Fibroblast of skin of left biceps (primary cell): ENCODE results near the gene TADA2B.

Experiments used
- DNase-seq, 2 experiments: peaks; one replicate each; pipeline ENCODE4 v3.0.0-alpha.2; 2013; ENCODE audit warnings: low read depth in 2 of 2

TADA2B gene, protein sequence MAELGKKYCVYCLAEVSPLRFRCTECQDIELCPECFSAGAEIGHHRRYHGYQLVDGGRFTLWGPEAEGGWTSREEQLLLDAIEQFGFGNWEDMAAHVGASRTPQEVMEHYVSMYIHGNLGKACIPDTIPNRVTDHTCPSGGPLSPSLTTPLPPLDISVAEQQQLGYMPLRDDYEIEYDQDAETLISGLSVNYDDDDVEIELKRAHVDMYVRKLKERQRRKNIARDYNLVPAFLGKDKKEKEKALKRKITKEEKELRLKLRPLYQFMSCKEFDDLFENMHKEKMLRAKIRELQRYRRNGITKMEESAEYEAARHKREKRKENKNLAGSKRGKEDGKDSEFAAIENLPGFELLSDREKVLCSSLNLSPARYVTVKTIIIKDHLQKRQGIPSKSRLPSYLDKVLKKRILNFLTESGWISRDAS

DNA sequence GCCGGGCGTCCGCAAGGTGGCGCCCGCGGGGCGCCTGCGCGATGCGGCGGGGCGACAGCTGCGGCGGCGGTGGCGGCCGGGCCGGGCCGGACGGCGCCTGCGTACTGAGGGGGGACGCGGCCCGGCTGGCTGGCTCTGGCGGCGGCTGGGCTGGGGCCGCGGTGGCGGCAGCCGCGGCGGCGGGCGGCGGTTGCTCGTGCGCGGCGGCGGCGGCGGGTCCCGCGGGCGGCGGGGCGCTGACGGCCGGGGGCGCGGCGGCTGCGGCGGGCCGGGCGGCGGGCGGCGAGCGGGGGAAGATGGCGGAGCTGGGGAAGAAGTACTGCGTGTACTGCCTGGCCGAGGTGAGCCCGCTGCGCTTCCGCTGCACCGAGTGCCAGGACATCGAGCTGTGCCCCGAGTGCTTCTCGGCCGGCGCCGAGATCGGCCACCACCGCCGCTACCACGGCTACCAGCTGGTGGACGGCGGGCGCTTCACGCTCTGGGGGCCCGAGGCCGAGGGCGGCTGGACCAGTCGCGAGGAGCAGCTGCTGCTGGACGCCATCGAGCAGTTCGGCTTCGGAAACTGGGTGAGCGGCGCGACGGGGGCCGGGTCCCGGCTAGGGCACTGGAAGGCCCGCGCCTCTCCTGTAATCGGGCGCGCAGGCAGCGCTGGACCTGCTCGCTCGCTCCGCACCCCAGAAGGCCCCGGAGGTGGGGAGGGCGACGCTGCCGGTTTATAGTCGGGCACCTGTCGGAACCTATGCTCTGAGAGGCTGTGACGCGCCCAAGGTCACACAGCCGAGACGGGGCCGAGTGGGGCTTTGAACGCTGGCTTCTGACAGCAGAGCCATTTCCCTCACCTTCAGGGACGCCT lies at the start of gene TADA2B:
Gene TADA2B (plus strand): TSS at position 89 of the 853 bp plus-strand sequence. CDS start 208 bp downstream, at position 297.
- no peak for DNase-seq

DNA sequence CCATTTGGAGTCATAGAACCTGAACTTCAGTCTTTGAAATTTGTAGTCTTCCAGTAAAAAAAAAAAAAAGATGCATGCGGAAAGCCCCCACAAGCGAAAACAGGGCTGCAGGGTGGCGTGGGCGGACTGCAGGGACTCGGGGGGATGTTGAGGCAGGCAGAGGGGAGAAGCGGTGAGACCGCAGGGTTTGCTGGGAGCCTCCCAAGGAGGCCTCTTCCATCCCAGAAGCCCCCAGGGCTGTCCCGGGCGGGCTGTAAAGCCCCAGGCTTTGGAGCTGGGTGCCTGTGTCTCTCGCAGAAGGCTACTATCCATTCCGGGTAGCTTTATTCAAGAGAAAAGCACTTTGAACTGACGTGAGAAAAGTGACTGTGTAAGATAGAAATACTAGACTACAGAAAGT lies 46.7 kb upstream of the TADA2B start:
- no peak for DNase-seq

DNA sequence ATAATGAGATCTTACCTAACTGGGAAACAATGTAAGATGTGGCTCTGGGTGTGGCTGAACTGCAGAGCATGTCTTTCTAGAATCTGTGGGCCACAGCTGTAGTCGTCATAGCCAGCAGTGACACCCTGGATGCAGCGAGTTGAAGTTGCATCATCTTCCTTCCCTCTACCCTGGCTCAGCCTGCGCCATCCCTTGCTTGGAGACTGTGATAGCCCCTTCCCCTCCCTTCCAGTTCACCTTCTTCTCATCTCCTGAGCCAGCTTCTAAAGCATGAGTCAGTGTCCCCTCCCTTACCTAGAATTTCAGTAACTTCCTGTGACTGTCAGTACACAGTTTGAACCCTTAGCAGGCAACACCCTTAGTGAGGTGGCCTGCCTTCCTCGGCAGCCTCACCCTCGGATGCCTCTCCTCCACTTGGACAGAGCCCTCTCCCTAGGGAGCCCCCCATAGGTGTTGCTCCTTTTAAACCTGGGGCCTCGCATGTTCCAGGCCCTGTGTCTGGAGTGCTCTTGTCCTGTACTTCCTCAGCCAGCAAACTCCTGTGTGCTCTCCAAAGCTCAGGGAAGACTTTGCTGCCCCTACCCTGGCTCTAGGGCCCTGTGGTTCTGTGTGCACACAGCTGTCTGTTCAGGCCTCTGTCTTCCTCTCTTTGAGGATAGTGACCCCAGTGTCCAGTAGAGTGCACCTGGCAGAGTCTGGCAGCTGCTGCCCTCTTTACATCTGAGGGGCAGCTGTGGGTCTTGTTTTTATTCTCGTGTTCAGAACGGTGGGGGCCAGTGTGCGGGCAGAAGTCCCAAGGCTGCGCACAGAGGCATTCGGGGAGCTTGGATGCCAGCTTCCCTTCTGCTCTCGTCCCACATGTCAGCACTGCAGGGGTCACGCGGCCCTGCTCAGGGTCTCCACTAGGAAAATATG lies 43.7 kb upstream of the TADA2B start:
- no peak for DNase-seq

DNA sequence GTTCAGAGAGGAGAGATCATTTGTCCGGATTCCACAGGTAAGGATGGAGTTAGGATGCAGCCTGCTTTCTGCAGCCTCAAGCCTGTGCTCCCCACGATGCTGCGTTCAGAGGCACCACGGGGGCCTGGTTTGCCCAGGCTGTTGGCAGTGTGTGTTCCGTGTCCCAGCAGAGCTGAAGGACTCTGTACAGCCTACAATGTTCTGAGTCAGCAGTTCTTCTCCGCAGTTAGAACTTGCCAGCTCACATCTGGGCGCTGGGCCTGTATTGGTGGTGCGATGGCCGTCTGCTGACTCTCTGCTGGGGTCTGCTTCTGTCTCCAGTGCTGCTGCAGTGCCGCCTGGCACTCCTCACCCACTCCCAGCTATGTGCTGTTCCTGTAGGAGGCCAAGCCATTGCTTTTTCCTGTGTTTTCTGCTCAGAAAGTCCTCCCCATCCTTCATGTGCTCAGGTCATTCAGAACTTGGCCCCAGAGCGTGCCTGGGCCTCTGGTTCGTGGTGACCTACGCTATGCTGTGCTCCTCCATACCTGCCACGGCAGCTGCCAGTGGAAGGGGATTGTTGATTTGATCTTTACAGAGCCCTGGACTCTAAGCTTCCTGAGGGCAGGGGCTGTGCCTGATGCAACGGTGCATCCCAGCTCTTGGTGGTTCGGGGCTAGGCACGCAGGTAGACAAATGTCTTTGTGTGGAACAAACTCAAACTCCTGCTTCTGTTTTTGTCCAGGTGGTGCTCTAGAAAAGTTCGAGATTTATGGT lies 42.6 kb upstream of the TADA2B start:
- no peak for DNase-seq

DNA sequence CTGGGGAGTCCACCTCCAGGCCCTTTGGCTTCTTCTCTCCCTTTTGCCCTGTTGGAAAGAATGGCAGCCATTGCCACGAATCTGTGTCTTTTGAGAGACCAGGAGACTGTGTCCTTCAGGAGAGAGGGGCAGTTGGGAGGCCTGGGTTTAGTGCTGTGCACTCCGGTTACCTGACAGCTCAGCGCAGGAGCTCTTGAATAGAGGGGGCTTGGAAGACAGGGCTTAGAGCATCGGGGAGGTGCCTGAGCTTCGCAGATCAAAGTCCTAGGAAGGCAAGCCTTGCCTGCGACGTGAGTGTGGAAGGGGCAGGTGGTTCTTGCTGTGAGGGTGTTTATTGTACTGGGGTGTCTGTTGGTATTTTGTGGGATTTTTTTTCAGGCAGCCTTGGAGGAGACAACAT lies 41.9 kb upstream of the TADA2B start:
- DNase-seq: no peak

DNA sequence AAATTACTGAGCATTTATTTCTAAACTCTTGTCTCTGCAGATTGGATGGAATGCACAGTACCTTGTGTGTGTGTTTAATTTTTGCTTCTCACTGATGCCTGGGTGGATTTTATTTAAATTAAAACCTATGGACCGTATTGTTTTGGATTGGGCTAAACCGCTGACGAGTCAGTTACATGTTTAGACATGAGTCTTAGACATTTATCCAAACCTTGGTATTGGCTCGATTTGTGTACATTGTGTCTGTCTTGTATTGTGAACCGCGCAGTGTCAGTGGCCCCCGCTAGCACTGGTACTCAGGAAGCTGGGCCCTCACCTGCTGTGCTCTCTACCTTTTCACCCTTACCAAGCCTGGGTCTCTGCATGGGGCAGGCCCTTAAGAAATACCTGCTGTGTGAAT lies 40.8 kb upstream of the TADA2B start:
- no peak for DNase-seq

DNA sequence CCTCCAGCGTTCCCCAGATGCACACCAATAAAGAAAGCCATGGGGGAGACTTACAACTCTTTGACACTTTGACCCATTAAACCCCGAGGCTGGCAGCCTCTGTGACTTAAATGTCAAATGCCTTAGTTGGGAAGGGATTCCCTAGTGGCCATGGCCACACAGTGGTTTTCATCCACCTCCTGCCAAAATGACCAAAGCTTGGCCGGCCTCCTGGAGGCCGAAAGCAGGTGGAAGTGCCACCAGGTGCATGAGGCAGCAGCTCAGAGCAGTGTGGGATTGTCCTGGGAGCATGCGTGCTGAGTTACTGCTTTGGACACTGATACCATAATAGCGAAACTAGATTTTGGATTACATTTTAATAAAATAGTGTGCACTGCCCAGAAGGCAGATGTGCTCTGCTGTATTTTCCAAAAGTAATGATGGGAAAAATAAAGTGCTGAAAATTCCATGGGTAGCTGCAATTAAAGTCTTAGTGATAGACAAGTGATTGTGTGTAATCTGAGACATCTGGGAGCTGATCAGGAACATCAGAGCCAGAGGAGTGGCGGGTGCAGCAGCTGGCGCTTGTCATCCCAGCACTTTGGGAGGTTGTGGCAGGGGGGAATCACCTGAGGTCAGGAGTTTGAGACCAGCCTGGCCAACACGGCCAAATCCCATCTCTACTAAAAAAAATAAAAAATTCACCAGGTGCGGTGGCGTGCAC lies 39.8 kb upstream of the TADA2B start:
- no peak for DNase-seq

DNA sequence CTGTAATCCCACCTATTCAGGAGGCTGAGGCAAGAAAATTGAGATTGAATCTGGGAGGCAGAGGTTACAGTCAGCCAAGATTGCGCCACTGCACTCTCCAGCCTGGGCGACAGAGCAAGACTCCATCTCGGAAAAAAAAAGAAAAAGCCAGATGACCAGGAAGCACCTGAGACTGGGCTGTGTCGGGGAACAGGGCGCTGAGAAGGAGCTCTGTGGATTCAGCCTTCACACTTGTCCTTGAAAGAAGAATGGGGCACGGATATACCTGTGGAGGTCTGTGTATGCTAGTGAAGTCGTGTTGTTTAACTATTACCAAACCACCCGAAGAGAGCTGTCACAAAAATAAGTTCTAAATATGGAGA lies 39.3 kb upstream of the TADA2B start:
- DNase-seq: no peak

DNA sequence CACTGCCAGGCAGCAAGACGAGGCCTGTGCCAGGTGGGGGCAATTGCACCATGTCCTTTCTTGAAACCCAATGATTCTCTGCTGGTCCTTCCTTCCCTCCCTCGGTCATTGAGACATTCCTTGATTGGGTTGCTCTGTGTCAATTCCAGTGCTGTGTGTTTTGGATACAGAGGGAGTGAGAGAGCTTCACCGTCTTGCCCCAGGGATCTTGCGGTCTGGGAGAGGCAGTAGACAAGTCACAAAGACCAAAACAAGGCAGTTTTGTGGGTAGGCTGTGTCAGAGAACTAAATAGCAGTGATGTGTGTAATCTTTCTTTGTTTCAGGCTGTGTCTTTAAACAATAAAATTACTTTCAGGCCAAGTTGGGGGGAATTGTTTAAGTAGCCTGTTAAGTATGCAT lies 38.8 kb upstream of the TADA2B start:
- no peak for DNase-seq

DNA sequence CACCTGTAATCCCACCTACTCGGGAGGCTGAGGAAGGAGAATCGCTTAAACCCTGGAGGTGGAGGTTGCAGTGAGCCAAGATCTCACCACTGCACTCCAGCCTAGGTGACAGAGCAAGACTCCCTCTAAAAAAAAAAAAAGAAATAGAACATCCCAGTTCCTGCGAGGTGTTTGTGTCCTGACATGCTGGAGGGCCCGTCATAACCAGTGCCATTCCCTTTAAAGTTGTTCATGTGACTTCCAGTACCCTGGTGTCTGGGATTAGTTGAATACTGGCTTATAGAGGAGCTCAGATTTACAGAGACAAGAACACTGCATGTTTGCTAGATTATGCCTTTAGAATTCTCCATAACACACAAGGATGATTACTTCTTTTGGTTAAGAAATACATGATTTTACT lies 37.6 kb upstream of the TADA2B start:
- no peak for DNase-seq

DNA sequence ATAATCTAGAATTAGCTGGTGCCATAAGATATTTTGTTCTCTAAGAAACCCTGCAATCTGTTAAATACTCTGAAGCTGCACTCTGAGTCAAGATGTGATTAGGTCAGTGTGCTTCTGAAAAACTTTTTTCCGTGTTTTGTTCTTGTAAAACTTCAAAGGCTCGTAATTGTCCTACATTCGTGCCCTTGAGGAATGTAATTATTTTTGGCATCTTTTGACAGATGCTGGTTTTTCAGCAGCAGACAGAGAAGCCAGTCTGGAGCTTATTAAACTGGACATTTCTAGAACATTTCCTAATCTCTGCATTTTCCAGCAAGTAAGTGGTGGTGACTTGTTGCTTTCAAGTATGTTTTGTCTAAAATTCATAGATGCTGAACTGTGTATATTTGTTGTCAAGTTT lies 36.8 kb upstream of the TADA2B start:
- DNase-seq: no peak

DNA sequence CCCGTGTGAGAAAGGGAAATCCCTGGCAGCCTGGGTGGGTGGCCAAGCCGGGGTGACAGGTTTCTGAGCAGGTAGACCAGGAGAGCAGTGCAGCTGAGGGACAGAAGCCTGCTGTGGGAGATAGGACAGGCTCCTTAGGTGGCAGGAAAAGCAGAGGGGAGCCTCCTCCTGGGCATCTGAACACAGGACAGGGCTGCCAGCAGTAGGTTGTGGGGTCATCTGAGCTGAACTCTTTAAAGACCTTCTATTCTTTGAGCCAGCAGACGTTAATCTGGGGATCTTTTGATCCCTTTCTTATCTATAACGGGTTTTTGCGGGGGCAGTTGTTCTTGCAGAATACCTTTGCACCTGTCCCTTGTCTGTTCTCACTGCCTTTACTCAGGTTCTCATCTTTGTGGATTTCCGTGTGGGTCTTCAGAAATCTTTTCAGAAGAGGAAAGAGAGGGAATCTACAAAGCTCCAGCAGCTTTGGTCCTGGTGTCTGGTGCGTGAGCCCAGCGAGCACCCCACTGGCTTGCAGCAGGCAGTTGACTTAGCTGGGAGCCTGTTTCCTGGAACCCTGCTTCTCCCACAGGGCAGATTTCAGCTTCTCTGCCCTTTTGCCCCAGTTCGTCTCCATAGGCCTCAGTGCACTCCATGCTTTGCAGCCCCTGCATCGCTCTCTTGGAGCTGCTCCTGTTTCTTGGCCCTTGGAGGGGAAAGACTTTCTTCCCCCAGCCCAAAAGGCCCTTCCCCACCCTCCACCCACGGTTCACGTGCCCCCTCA lies 35.8 kb upstream of the TADA2B start:
- no peak for DNase-seq

DNA sequence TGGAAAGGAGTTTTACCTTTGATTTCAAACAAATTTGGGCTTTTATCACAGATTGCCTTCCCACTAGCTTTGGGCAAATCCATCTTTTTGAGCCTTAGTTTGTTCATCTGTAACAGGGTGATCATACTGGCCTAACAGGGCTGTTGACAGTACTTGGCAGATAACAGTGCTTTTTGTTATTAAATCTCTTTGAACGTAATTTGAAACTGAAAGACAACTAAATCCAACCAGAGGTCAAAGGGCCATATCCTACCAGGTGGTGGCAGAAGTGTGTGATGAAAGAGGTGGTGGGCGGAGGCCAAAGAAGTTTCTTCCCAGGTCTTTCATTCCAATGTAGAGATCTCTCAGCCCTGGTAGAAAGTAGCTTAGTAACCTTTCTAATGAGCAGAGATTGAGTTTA lies 35.2 kb upstream of the TADA2B start:
- no peak for DNase-seq

DNA sequence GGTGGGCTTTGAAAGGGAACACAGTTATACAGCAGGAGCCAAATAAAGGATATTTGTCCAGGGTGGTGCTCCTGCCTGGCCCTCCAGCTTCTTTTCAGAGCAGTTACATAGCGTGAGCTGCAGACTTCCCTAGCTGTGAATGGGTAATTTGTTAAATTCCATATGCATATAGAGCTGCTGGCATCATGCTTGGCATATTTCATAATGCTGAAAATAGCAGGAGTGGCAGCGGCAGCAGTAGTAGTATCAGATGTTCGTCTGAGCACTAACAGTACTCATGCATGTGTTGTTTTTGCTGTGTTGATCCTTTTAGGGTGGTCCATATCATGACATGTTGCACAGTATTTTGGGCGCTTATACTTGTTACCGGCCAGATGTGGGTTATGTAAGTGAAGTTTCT lies 33.6 kb upstream of the TADA2B start:
- DNase-seq: no peak

DNA sequence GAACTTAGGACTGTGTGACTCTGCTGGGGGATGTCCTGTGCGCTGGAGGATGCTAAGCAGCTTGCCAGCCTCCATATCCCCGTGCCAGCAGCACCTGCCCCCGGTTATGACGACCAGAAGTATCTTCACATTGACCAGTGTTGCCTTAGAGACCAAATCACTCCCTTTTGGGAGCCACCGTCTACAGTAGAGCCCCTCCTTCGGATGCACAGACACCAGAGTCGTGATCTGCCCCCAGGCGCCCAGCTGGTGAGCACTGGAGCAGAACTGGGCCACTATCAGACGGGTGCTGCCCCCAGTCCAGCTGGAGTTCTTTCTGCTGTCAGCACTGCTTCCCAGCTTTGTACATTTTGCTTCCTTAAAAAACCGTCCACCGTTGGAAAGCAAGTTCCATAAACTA lies 30.0 kb upstream of the TADA2B start:
- DNase-seq: no peak

DNA sequence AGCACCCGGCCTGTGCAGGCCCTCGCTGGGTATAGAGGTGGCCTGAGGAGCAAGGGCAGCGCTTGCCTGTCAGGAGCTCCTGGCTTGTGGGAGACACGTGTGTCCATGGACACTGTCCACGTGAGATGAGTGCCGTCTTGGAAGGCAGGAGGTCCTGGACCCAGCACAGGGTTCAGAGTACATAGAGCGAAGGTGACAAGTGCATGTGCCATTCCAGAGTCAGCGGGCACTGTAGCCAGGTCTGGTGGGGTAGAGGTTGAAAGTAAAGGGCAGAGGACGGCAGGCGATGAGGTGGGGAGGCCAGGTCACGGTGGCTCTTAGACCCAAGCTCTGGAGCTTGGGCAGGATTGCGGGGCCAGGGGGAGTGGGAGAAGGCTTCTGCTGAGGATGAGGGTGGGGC lies 28.4 kb upstream of the TADA2B start:
- DNase-seq: no peak

DNA sequence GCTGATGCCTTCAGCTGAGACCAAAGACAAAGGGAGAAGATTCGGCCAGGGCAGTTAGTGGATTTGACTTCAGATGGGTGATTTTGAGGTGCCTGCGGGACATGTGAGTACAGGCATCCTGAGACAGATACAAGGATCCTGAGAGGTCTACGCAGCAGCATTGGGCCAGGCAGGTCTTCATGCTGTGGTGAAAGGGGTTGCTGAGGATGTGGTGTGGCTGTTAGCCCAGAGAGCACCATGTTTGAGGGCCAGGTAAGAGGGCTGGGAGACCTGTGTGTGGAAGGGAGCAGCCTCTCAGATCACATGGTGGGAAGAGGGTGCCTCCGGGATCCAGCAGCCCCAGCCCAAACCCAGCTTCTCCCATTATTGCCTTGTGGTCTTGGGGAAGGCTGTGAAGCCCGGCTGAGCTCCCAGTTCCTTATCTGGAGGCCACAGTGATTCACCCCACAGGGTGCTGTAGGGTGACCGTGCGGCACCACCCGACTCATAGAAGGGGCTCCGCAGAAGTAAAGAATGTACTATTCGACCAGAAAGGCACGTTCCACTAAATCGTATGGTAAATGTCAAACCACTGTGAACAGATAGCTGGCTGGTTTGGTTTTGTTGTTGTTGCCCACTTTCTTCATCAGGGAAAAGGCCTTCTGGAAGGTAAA lies 27.7 kb upstream of the TADA2B start:
- no peak for DNase-seq

DNA sequence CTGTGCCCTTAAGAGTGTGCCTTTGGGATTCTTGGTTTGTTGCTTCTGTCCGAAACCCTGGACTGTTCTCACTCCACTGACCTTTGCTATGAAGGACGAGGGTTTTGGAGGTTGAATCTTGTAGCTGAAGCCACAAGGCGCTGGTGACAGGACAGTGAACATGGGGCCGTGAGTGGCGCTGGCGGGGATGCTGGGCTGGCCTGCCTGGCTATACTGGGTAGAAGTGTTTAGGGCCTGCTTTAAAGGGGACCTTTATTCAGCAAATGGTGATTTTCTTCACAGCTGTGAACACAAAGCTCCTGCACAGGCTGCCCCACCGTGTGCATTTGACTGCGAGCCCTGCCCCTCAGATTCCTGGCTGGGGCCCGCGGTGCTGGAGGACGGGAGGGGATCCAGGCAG lies 27.1 kb upstream of the TADA2B start:
- DNase-seq: no peak

DNA sequence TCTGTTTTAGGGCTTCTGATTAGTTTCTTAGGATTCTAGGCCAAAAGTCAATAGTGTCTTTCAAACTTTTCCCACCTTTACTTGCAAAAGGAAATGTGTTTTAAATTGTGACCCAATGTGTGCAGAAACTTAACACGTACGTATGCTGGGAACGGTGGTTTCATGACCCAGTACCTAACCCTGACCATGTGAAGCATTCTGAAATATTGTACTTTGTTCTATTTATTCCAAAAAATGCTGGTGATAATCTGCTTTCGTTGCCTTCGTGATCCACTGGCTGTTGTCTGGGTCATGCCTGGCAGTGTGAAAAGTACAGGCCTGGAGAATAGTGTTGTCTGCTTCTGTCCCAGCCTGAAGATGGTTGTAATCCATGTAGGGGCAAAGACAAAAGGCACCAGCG lies 26.7 kb upstream of the TADA2B start:
- no peak for DNase-seq
